ENCODE results near the gene ABHD12B.
A peak's percentile ranks its signal among the peaks of the same experiment; 100 is the strongest.
"Not testable (repeated sequence)": the region's sequence is repeated elsewhere in the genome, so short reads cannot be mapped to it uniquely, and the experiment has no call there.

The ABHD12B gene

GRCh38 chr14:50936882-50937281 is 65.0 kb downstream of the ABHD12B start:
- no peak for DNase-seq

DNA sequence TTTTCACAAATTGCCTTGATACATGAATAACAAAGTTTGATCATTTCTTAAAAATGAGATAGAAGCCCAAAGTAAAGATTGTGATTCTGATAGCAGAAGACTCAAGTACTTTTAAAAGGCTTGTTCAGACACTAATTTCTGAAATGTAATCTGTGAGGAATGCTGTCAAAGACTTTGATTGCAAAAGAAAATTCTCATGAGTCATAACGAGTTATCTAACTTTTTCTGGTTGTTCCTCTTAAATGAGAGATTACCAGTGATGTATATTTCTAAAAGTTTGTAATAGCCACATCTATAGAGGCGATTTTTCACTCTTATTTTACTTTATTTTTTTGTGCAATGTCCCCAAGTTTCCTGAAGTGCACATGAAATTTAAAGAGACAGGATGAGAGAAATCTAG is 65.5 kb downstream of the ABHD12B start:
- DNase-seq, result no peak

- no peak for DNase-seq
Measured at GRCh38 chr14:50937800-50938199, 65.9 kb downstream of the ABHD12B start.

DNA sequence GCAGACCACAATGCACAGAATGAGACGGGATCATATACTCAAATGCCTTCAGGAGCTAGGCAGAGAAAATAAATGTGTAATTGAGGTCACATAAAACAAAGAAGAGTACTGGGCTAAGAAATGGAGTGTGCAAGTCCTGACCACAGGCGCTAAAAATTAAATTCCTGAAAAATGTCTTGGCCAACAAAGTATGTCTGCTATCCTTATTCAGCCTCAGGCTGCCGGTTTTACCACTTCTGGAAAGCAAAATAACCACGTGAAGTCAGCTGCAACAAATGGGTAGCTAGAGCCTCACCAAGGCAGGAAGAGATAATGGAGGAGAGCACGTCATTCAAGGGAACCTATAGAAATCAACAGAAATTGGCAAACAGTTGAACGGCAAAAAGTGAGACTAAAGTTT is 69.3 kb downstream of the ABHD12B start:
- no peak for DNase-seq

GRCh38 chr14:50941638-50942037 is 69.8 kb downstream of the ABHD12B start:
- DNase-seq, result not testable (repeated sequence)

- DNase-seq, result no peak
Measured at GRCh38 chr14:50943261-50943942, 71.5 kb downstream of the ABHD12B start.

DNA sequence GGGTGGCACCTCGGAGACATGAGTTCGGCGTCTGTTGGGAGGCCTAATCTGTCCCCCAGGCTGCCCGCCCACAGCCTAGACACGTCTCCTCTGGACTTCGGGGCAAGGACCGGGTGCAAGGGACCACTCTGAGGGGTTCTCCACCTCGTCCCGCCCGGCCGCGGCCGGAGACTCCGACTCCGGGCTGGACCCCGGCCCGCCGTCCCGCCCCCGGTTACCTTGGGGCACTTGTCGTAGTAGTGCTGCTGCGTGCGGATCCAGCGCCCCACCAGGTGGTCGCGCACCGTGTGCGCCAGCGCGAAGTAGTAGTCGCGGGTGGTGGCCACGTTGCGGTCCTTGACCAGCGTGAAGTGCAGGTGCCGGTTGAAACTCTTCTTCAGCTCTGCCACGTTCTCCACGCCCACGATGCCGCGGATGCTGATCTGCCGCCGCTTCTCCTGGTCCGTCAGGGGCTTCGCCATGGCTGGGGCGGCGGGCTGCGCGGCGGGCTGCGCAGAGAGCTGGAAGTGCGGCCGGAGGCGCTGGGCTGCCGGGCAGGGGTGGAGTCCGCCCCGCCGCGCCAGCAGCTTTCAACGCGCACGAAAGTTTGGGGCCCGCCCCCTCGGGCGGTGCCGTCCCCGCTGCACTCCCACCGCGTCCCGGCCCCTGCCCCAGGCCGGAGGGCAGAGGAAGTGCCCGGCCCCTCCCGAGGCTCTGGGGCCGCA is 72.2 kb downstream of the ABHD12B start, which contains the start of gene PYGL:
PYGL (minus strand) TSS at position 541 of the 704 bp plus-strand sequence; CDS start at position 461, 80 bp downstream.
- DNase-seq, result peak in 2 of 6 experiments; percentile 3 to 15

DNA sequence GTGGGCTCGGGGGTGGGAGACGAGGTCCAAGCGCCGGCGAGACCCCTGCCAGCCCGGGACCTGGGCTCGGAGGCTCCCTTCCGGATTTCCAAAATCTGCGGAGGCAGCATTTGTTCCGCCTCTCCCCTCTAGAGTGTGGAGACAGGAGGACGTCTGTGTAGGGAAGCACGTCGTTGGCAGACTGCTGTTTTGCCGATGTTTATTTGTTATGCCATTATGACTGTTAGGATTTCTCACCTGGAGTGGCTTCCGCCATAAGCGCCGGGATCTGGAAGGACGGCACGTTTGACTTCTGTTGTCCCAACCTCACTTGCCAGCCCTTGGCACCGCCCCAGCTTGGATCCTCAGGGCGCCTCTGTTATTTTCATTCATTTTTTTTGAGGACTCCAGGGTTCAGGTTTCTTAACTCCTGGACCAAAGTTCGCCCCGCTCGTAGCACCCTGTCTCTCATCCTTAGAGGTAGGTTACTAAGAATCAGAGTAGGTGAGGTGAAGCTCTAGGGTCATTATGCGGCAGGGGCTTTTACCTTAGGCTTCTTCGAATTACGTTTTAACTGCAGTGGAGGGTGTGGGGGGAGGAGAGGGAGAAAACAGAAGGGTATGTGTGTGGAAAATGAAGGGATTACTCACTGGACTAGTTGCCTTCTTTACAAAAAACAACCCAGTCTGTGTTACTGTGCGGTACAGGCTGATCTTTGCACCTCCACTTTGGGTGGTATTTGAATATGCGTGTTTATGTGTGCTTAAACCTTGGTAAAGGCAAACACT is 73.0 kb downstream of the ABHD12B start:
- peak in 2 of 6 experiments; percentile 9 to 12 for DNase-seq

- DNase-seq, result no peak
Measured at GRCh38 chr14:50946234-50946935, 74.5 kb downstream of the ABHD12B start.

- DNase-seq, result no peak
Measured at GRCh38 chr14:50947446-50947845, 75.6 kb downstream of the ABHD12B start.

DNA sequence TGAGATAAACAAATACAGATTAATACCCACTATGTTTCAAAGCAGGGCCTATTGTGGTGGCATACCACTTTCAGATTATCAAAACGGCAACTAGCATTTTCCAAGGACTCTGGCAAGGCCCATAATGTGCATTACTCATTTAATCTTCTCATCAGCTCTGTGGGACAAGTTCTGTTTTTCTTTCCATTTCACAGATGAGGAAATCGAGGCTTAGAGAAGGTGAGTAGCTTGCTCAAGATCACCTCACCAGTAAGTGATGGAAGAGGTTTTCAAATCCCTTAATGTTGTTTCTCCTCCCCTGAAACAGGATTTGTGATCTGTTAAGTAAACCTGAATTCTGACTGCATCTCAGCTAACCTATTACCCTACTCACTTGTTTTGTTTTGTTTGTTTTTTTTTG is 76.4 kb downstream of the ABHD12B start:
- DNase-seq, result no peak

- DNase-seq, result no peak
Measured at GRCh38 chr14:50951032-50951431, 79.2 kb downstream of the ABHD12B start.

DNA sequence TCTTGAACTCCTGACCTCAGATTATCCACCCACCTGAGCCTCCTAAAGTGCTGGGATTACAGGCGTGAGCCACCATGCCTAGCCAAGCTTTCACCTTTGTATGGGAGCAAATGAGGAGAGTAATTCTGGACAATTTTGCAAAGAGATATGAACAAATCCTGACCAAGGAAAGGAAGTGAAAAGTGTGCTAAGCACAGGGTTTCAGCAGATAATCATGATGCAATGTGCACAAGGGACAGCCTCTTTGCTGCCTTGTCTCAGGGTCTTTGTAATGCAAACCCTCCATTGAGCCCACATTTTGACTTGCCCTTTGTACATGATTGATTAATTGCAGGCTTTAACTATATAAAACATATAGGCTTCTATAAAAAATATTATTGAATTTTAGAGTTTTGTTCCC is 81.6 kb downstream of the ABHD12B start:
- no peak for DNase-seq
